Astrocyte of the spinal cord (primary cell): Measurements from ENCODE around the gene RNU4-1.

Source experiments
- DNase-seq: peaks from one replicate; pipeline ENCODE4 v3.0.0; 2011; ENCODE audit warnings: low read depth, low spot score
- H3K4me3 ChIP-seq: 2 replicates; pipeline ENCODE4 v1.5.1; 2011; ENCODE audit warnings: low read depth, mild to moderate bottlenecking, low read length, moderate library complexity
- CTCF ChIP-seq: IDR thresholded peaks from 2 replicates; pipeline ENCODE4 v1.5.1; 2012; ENCODE audit warnings: low read depth, mild to moderate bottlenecking, low read length, inconsistent platforms
- in situ Hi-C: cut with HindIII; loops from 2 replicates; pipeline ENCODE4 v1.10.0; 2017; ENCODE audit warnings: low sequenced_read_pairs

RNU4-1 gene

GRCh38 chr12:120263748-120264085, 29.3 kb downstream of the RNU4-1 start:
- no peak for TF ChIP-seq CTCF
- in situ Hi-C loops: no loop called here
- no peak for DNase-seq
- H3K4me3 ChIP-seq: peak overlapping the region; percentile 93

DNA sequence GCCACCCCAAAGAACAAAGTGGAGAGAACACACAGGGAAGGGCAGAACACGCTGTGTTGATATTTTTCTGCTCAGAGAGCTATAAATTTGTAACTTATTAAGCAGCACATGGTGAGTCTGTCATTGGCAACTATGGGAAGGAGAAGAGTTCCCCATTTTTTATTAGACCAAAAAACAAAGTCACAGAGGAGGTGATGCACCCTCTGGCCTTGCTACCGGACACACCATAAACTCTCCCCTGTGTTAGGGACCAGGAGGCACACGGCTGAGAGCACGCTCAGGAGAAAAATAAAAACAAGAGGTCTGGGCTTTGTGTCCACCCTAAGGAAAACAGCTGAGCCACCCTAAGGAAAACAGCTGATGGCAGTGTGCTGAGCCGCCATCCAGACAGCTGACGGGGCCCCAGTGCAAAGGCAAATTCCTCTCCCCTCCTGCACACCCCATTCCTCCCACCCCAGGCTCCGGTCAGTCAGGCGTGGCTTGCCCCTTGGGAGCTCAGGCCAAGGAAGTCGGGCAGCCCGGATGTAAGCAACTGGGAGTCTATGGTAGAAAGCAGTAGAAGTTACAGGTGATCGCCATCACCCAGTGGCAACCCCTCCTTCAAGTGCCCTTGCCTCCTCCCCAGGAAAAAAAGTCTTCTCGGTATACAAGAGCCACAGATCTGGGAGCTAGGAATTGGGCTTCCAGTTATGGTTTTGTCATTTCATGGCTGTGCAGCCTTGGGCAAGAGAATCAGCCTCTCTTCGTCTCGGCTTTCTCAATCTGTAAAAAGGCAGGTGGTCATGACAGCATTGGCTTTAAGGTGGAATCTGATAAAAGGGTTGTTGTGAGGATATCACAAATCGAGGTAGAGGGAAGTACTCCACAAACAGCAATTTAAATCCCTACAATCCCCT, 29.9 kb downstream of the RNU4-1 start:
- TF ChIP-seq CTCF: no peak
- H3K4me3 ChIP-seq: peak overlapping the region; percentile 93
- no peak for DNase-seq
- in situ Hi-C loops: no loop called here

GRCh38 chr12:120261951-120262851, 30.8 kb downstream of the RNU4-1 start:
- DNase-seq: no peak
- TF ChIP-seq CTCF: no peak
- in situ Hi-C loops: no loop called here
- H3K4me3 ChIP-seq: peak overlapping the region; percentile 93

DNA sequence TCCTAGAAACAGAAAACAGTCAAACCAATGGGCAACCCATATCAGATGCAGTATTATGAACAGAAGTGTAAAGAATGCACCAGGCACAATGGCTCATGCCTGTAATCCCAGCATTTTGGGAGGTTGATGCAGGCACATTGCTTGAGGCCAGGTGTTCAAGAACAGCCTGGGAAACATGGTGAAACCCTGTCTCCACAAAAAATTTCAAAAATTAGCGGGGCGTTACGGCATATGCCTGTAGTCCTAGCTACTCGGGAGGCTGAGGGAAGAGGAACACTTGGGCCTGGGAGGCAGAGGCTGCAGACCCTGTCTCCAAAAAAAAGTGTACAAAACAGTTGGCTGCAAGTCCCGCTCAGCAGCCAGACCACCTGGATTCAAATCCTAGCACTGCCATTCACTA, 32.4 kb downstream of the RNU4-1 start:
- no peak for TF ChIP-seq CTCF
- no peak for DNase-seq
- no peak overlapping the region for H3K4me3 ChIP-seq
- in situ Hi-C loops: no loop called here

DNA sequence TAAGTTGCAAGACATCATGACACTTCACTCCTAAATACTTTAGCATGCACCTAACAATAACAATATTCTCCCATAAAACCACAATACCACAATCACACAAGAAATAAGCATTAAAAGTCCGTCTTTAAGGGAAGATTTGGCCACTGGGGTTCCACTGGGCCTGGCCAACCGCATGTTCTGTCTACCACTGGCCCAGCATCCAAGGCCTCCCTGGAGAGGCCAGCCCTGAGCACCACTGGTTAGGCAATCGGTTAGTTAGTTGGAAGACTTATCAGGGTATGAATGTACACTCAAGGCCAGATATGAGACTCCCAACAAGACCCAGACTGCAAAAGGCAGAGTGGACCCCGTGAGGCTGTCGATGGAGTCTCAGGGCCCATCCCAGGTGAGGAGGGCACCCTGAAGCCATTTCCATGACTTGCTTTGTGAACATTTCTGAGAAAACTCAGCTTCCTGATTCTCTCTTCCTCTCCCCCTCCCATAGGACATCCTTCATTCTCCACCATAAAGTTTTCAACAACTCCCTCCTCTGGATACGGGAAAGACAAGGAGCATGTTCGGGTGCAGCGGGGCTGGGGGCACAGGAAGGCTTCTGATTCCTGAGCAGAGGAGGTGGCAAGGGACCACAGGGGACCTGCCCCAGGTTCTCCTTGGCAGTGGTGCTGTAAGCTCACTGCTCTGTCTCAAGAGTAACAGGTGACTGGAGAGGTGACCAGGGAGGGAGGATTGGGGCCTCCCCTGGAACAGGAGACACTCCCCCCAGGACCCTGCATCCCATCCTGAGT, 33.4 kb downstream of the RNU4-1 start:
- in situ Hi-C loops: no loop called here
- DNase-seq: no peak

More for the DNA sequence above, 33.4 kb downstream of the RNU4-1 start:
- no peak overlapping the region for H3K4me3 ChIP-seq
- no peak for TF ChIP-seq CTCF
